GM19035 (cell line): ENCODE measurements around the gene NT5M.
"Not testable (repeated sequence)": the region's sequence is repeated elsewhere in the genome, so short reads cannot be mapped to it uniquely, and the experiment has no call there.

Source experiments
- ATAC-seq: cut with Tn5 transposase; IDR thresholded peaks from one replicate; pipeline ENCODE4 v1.9.1; 2021; ENCODE audit not compliant: unreplicated experiment

NT5M gene

GRCh38 chr17:17370711-17371110 is 67.5 kb downstream of the NT5M start:
- no peak for ATAC-seq

GRCh38 chr17:17372856-17373520 is 69.8 kb downstream of the NT5M start:
- no peak for ATAC-seq

- no peak for ATAC-seq
Measured at GRCh38 chr17:17375841-17376240, 72.7 kb downstream of the NT5M start.

GRCh38 chr17:17376362-17376761 is 73.2 kb downstream of the NT5M start:
- no peak for ATAC-seq

- ATAC-seq: no peak
Measured at GRCh38 chr17:17377071-17377967, 74.1 kb downstream of the NT5M start.

GRCh38 chr17:17379197-17379991 is 76.2 kb downstream of the NT5M start:
- ATAC-seq: no peak

- ATAC-seq: no peak
Measured at GRCh38 chr17:17380145-17380925, 77.2 kb downstream of the NT5M start.

GRCh38 chr17:17381446-17382064 is 78.4 kb downstream of the NT5M start:
- ATAC-seq: no peak

GRCh38 chr17:17382065-17382459 is 78.9 kb downstream of the NT5M start:
- ATAC-seq: no peak

- ATAC-seq: no peak
Measured at GRCh38 chr17:17382971-17383370, 79.8 kb downstream of the NT5M start.

GRCh38 chr17:17383431-17384290 is 80.5 kb downstream of the NT5M start:
- not testable (repeated sequence) for ATAC-seq

- no peak for ATAC-seq
Measured at GRCh38 chr17:17384291-17384615, 81.1 kb downstream of the NT5M start.

GRCh38 chr17:17384961-17385360 is 81.8 kb downstream of the NT5M start:
- no peak for ATAC-seq

- no peak for ATAC-seq
Measured at GRCh38 chr17:17385491-17385890, 82.3 kb downstream of the NT5M start.

- ATAC-seq: no peak
Measured at GRCh38 chr17:17386094-17386800, 83.1 kb downstream of the NT5M start.

- no peak for ATAC-seq
Measured at GRCh38 chr17:17387017-17387497, 83.9 kb downstream of the NT5M start.

GRCh38 chr17:17387498-17388362 is 84.6 kb downstream of the NT5M start:
- no peak for ATAC-seq
